Measurements from ENCODE around the gene SMCO4. TPM values are rescaled to one million over a fixed set of nuclear protein-coding genes. Genes with fewer than 3 reads are reported as not detected.

Gene SMCO4
- total RNA-seq, 1 experiment from 2014 or later = 14.1 TPM

GRCh38 chr11:93524173-93524536 is 19.0 kb downstream of the SMCO4 start:
- in situ Hi-C loops (cut with HindIII; ENCODE audit: low pct_unique_long_range_greater_than_20kb, low sequenced_read_pairs) (no loop called here), intact Hi-C loops (cut with micrococcal nuclease; ENCODE audit: unreplicated experiment) (no loop called here)
- TF ChIP-seq CTCF (IDR thresholded peaks at IDR 0.05) (no peak), TCF7L2 (IDR thresholded peaks at IDR 0.05; ENCODE audit: low read depth, low read length) (no peak), REST (IDR thresholded peaks at IDR 0.05; ENCODE audit: insufficient read depth in 1 of 2, low read depth in 2 of 2, low read length in 1 of 2) (no peak), SIN3A (IDR thresholded peaks at IDR 0.05; ENCODE audit: borderline replicate concordance, insufficient read depth, low read depth, low read length) (no peak), POLR2AphosphoS5 (IDR thresholded peaks at IDR 0.05; ENCODE audit: low read depth, low read length) (no peak)
- Histone ChIP-seq H3K36me3 (ENCODE audit: control insufficient read depth, insufficient read depth, low read length) (no peaks in the 10 kb centered on the region), H3K27me3 (ENCODE audit: control insufficient read depth, insufficient read depth, low read length) (no peaks in the 10 kb centered on the region), H3K4me3 (ENCODE audit: low read depth in 2 of 2, low read length in 2 of 2) (peak overlapping the region in 1 of 2 experiments; percentile 21; a peak in 2 of 4 replicates), H3K9me3 (ENCODE audit: control insufficient read depth, insufficient read depth, low read depth, low read length) (no peaks in the 10 kb centered on the region), H3K4me1 (ENCODE audit: control insufficient read depth, insufficient read depth, low read length) (no peaks in the 10 kb centered on the region), H3K27ac (ENCODE audit: low read length) (0 out of 2 replicates have a peak overlapping the region, but pooled peaks have one; percentile 18)
- POLR2A ChIA-PET = no interaction called here
- CTCF ChIA-PET = no interaction called here
- BruUV-seq (replicated peaks) = no TSS peak
- DNase-seq (ENCODE audit: low read depth, low spot score) (no peak), ATAC-seq (0 out of 2 replicates have a peak, but pooled peaks have one; percentile 43)

GRCh38 chr11:93520726-93521509 is 22.3 kb downstream of the SMCO4 start:
- POLR2A ChIA-PET = no interaction called here
- intact Hi-C loops (cut with micrococcal nuclease; ENCODE audit: unreplicated experiment) (no loop called here), in situ Hi-C loops (cut with HindIII; ENCODE audit: low pct_unique_long_range_greater_than_20kb, low sequenced_read_pairs) (no loop called here)
- Histone ChIP-seq H3K27me3 (ENCODE audit: control insufficient read depth, insufficient read depth, low read length) (no peaks in the 10 kb centered on the region), H3K4me1 (ENCODE audit: control insufficient read depth, insufficient read depth, low read length) (no peaks in the 10 kb centered on the region), H3K27ac (ENCODE audit: low read length) (no peak overlapping the region), H3K4me3 (ENCODE audit: low read depth in 2 of 2, low read length in 2 of 2) (no peak overlapping the region), H3K36me3 (ENCODE audit: control insufficient read depth, insufficient read depth, low read length) (no peaks in the 10 kb centered on the region), H3K9me3 (ENCODE audit: control insufficient read depth, insufficient read depth, low read depth, low read length) (no peaks in the 10 kb centered on the region)
- no peak for TF ChIP-seq CTCF (IDR thresholded peaks at IDR 0.05)
- CTCF ChIA-PET = no interaction called here
- no peak for DNase-seq (ENCODE audit: low read depth, low spot score)
- no peak for ATAC-seq
- no TSS peak for BruUV-seq (replicated peaks)

Measured in Panc1 (cell line).